SK-N-MC (cell line): ENCODE data around the gene COL12A1.

ENCODE experiments used
- EZH2 ChIP-seq: fragments of 200-600 bp; sonication (generic); IDR thresholded peaks from one replicate; pipeline ENCODE4 v1.6.1; 2017; ENCODE audit warnings: antibody characterized with exemption
- POLR2AphosphoS5 ChIP-seq: IDR thresholded peaks from 2 replicates; pipeline ENCODE4 v1.6.1; 2012; ENCODE audit warnings: mild to moderate bottlenecking, low read depth, low read length, borderline replicate concordance

- no peak for TF ChIP-seq EZH2
- TF ChIP-seq POLR2AphosphoS5, result no peak
Measured at GRCh38 chr6:75079589-75079988, 126.3 kb downstream of the COL12A1 start.
